C1 segment of cervical spinal cord (tissue), 14 donors: ENCODE measurements around the gene SLC22A23.

Experiments used
- DNase-seq, 14 donors: peaks; one replicate each; lab custom pipeline; 2025; lab: John Stamatoyannopoulos, UW

The SLC22A23 gene

DNA sequence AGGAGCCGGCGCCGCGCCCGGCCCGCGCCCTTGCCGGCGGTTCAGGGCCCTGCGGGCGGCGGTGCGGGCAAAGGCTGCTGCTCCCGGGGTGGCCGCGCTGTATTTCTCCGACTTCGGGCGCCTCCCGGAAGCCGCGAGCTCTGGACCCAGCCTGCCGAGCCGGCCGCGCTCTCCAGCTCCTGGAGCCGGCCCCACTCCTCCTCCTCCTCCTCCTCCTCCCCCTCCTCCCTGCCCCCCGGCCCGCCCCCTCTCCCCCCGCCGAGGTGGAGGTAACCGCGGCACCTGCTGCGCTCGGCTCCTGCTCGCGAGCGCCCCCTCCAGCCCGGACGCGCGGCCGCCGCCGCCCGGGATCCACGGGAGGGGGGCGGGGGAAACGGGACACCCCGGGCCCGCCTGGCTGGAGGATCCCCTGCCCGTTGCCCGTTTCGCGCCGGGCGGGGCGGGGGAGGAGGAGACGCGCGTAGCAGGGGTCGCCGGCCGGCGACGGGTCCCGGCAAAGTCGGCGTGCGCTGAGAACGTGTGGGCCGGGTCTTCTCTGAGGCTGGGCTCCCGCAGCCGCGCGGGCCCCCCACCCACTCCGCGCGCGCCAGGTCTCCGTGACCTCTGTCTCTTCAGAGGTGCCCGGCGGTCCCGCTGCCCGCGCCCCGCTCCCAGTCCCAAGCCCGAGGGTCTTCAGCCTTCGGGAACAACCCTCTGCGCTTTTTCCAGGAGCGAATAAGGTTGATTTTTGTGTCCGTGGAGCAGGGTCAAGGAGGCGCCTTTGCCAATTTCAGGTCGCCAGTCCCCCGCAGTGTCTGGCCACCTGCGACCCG lies at the start of gene SLC22A23:
SLC22A23 (minus strand) TSS at position 153 of the 812 bp plus-strand sequence. CDS start 491 bp downstream, outside the sequence.
- DNase-seq: peak in 12 of 14 donors; percentile 31 to 83 (median 70)

DNA sequence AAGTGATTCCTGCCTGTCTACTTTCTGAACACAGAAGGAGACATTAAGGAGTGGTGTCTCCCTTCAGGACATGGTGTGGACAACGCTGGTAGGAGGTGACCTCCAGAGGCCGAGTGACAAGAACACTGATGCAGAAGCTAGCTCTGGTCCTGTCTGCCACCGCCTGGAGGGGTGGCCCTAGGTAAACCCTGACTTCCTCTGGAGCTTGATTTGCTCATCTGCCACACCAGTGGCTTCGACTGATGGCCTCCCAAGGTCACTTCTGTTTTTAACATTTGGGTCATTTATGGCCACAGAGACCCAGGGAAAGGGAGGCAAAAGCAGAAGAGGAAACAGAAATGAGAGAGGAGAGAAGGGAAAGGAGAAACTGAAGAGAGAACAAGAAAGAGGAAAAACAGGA lies 49.4 kb upstream of the SLC22A23 start:
- no peak for DNase-seq

- DNase-seq: no peak
Observed at GRCh38 chr6:3504938-3505805, 48.3 kb upstream of the SLC22A23 start.

GRCh38 chr6:3504354-3504753 lies 47.5 kb upstream of the SLC22A23 start:
- DNase-seq: no peak

DNA sequence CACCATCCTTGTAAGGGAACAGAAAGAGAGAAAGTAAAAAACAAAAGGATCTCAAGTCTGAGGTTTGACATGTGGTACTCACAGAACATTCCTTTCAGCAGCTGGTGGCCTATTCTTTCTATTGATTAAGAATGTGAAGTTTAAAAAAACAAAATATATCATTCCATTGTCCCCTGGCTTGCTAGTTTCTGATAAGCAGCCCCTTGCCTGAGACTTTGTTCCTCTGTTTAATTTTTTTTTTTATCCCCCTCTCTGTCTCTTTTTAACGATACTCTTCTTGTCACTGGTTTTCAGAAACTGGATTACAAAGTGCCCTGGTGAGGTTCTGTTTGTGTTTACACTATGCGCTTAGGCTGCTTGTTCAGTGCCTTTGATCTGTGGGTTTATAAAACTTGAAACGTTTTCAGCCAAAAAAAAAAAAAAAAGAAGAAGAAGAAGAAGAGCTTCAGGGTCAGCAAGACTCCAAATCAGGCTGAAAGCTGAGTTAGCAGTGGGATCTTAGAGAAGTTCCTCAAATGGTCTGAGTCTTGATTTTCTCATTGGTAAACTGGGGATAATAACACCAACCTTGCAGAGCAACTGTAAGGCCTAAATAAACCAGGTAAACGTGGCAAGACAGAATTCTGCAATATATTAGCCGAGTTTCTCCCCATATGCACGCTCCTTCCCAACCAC lies 45.1 kb upstream of the SLC22A23 start:
- no peak for DNase-seq

GRCh38 chr6:3500262-3501014 lies 43.6 kb upstream of the SLC22A23 start:
- DNase-seq: no peak

DNA sequence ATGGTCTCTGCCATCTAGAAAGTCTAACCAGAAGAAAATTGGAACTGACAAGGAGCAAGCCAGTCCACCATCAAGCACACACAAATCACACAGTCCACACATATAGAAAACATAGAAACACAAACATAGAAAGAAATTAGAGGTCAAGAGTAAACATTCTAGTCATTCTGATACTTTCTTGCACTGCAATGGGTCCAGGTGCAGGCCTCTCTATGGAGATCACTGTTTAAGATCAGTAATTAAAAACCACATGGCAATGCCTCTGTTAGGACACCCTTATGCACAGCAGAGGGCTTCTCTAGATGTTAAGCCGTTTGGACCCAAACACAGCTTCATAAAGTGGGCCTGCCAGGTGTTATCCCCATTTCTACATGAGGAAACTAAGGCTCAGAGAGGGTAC lies 42.8 kb upstream of the SLC22A23 start:
- DNase-seq: no peak

- no peak for DNase-seq
Observed at GRCh38 chr6:3496395-3496794, 39.5 kb upstream of the SLC22A23 start.

DNA sequence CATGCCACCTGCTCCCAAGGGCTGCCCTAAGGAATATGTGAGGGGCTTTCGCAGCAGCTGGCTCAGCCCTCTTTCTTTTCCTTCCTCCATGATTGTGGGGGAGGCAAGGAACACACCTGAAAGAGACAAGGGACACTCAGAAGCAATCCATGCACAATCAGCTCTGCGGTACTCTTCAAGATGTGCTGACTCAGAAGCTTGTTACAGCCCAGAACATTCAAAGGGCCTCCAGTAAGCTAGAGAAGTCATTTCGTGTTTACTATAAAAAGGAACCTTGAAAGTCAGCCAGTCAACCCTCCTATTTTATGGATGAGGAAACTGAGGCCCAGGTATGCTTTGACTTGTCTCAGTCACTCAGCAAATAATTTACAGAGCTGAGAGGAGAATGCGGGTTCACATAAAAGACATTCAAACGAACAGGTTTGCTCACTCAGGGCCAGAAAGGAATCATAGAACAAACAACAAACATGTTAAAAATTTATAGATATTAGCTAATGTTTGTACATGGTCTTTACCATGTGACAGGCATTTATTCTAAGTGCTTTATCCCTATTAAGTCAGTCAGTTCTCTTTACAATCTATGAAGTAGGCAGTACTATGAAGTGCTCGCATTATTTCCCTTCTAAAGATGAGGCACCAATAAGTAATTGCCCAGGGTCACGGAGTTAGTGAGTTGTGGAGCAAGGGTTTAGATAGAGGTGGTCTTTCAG lies 37.7 kb upstream of the SLC22A23 start:
- no peak for DNase-seq

DNA sequence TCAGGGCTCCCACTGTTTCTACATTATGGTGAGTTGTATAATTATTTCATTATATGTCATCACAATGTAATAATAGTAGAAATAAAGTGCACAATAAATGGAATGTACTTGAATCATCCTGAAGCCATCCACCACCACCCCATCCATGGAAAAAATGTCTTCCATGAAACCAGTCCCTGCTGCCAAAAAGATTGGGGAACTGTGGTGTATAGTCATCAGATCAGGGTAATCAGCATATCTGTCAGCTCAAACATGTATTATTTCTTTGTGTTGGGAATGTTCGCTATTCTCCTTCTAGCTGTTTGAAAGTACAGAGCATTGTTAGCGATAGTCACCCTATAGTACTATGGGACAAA lies 33.8 kb upstream of the SLC22A23 start:
- no peak for DNase-seq

DNA sequence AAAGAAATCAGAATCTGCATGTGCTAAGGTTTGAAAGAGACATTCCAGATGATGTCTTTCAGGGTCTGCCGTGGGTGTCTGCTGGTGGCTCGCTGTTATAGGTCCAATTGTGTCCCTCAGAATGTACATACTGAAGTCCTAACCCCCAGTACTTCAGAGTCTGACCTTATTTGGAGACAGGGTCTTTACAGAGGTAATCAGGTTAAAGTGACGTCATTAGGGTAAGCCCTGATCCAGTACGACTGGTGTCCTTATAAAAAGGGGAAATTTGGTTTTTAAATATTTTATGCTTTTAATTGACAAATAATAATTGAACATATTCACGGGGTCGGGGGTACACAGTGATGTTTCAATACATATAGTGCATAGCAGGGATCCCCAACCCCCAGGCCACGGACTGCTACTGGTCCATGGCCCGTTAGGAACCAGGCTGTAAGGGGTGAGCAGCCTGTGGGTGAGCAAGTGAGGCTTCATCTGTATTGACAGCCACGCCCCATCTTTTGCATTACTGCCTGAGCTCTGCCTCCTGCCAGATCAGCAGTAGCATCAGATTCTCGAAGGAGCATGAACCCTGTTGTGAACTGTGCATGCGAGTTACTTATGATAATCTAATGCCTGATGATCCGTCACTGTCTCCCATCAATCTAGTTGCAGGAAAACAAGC lies 33.2 kb upstream of the SLC22A23 start:
- DNase-seq: no peak

DNA sequence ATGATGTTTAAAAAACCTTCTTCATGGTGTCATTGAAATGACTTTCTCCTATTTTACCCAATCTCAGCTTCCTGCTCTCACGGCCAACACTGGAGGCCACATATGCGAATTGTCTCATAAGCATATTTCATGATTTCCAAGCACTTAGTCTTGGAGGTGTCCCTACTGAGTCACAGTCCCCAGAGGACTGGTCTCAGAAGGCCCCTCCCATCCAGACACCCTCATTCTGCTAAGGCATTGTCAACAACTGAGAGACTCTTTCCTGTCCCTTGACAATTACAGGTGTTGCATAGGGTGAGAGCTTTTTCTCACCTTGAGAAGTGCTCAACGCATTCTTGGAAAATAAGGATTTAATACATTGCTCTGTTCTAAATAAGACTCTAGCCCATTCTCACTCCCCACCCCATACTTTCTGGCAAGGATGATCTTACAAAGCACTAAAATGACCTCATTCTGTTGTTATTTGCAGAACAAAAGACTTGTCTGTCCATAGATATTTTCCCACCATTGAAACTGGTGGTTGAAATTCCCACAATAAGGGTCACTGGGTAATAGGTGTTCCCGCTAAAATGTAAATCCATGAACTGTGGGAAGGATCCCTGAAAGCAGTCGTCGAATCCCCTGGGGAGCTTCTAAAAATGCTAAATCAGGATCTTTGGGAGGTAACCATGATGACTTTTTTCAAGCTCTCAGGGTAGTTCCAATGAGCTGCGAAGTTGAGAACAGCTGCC lies 32.3 kb upstream of the SLC22A23 start:
- no peak for DNase-seq

GRCh38 chr6:3484946-3485345 lies 28.1 kb upstream of the SLC22A23 start:
- peak in 5 of 14 donors; percentile 11 to 53 (median 32) for DNase-seq

GRCh38 chr6:3484192-3484591 lies 27.3 kb upstream of the SLC22A23 start:
- no peak for DNase-seq

GRCh38 chr6:3483675-3484074 lies 26.8 kb upstream of the SLC22A23 start:
- no peak for DNase-seq

DNA sequence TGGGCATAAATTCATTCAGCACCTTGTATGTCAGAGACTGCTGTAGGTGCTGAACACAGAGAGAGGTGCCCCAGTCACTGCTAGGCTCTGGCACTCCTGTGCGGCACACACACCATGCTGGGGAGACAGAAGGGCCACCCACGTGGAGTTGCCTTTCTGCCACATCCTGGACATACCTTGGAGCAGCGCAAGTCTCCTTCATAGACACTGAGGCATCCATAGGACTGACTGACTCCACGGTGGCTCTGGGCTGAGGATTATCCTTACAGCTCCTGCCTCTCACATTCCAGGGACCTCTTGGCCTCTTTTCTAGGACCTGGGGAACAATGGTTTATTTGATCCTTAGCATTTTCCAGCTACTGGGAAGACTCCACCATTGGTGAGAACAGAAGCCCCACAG lies 26.0 kb upstream of the SLC22A23 start:
- DNase-seq: no peak

DNA sequence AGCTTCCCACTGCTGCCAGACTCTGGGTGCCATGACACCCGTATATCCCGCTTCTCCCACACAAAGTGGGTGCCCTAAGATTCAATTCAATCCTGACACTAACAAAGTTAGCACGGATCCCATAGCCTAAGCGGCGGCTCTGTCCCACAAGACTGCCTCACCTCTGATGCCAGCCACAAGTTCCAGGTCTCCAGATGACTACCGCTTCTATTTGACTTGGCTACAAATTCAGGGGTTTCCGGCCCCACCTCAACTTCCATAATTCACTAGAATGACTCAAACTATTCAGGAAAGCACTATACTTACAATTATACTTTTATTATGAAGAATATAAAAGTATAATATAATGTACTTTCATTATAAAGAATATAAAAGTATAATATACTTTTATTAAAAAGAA lies 24.8 kb upstream of the SLC22A23 start:
- no peak for DNase-seq

DNA sequence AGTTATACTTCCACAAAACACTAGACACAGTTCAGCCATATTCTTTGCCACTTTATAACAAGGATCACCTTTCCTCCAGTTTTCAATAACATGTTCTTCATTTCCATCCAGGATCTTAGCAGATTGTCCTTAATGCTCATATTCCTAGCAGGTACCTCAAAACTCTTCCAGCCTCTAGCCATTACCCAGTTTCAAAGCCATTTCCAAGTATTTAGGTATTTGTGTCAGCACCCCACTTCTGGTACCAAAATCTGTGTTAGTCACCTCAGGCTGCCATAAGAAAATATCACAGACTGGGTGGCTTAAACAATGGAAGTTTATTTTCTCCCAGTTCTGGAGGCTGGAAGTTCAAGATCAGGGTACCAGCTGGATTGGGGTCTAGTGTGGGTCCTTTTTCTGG lies 23.2 kb upstream of the SLC22A23 start:
- DNase-seq: no peak

- no peak for DNase-seq
Observed at GRCh38 chr6:3473773-3474172, 16.9 kb upstream of the SLC22A23 start.

GRCh38 chr6:3471711-3472110 lies 14.9 kb upstream of the SLC22A23 start:
- DNase-seq: no peak
